Ishikawa (cell line): Measurements from ENCODE around the gene SNURF.

Source experiments
- RAD21 ChIP-seq: IDR thresholded peaks from 2 replicates; pipeline ENCODE4 v1.6.1; 2012; ENCODE audit warnings: low read depth
- TCF12 ChIP-seq: IDR thresholded peaks from 2 replicates; pipeline ENCODE4 v1.6.1; 2012; ENCODE audit warnings: low read depth
- USF1 ChIP-seq: IDR thresholded peaks from 2 replicates; pipeline ENCODE4 v1.6.1; 2012
- YY1 ChIP-seq: IDR thresholded peaks from 2 replicates; pipeline ENCODE4 v1.6.1; 2012; ENCODE audit warnings: low read depth

- TF ChIP-seq RAD21 (no peak), USF1 (no peak), YY1 (no peak), TCF12 (no peak)
Observed at GRCh38 chr15:24919446-24919845, 35.3 kb upstream of the SNURF start.
